MCF 10A (cell line): ENCODE results near the gene ANO8. TPM values are rescaled to one million over a fixed set of nuclear protein-coding genes. Genes with fewer than 3 reads are reported as not detected.
A peak's percentile ranks its signal among the peaks of the same experiment; 100 is the strongest.

Experiments
- BruUV-seq: library from RNA; stranded (reverse); fragments of 400-500 nt; replicated peaks from 2 replicates; lab custom pipeline; 2021; lab: Mats Ljungman, UMichigan
- CTCF ChIA-PET: fragments of 300-600 bp; sonication (Branson Sonifier 250); formaldehyde crosslinking; extraction: SDS; loops from one replicate; lab custom pipeline; 2021; ENCODE audit warnings: antibody characterized with exemption, inconsistent platforms; lab: Yijun Ruan, JAX
- POLR2A ChIA-PET: fragments of 300-600, 350-650 bp; sonication (Branson Sonifier 250); formaldehyde crosslinking; extraction: SDS; loops from one replicate; lab custom pipeline; 2020; ENCODE audit warnings: antibody characterized with exemption, inconsistent platforms; lab: Yijun Ruan, JAX
- DNase-seq: peaks from one replicate; pipeline ENCODE4 v3.0.0-alpha.2; 2018; ENCODE audit not compliant: unreplicated experiment
- H3K27ac Mint-ChIP-seq: one replicate; pipeline ENCODE4 v1.8.0; 2022; ENCODE audit warnings: mild to moderate bottlenecking, low read depth, mixed read lengths; ENCODE audit not compliant: unreplicated experiment
- H3K27me3 Mint-ChIP-seq: one replicate; pipeline ENCODE4 v1.8.0; 2022; ENCODE audit warnings: mixed read lengths; ENCODE audit not compliant: insufficient read depth, unreplicated experiment
- H3K36me3 Mint-ChIP-seq: one replicate; pipeline ENCODE4 v1.8.0; 2022; ENCODE audit warnings: mild to moderate bottlenecking, moderate library complexity, mixed read lengths; ENCODE audit not compliant: insufficient read depth, unreplicated experiment
- H3K4me1 Mint-ChIP-seq: one replicate; pipeline ENCODE4 v1.8.0; 2022; ENCODE audit warnings: mixed read lengths; ENCODE audit not compliant: insufficient read depth, unreplicated experiment
- H3K4me3 Mint-ChIP-seq: one replicate; pipeline ENCODE4 v1.8.0; 2022; ENCODE audit warnings: mild to moderate bottlenecking, moderate library complexity, mixed read lengths; ENCODE audit not compliant: unreplicated experiment
- H3K9me3 Mint-ChIP-seq: one replicate; pipeline ENCODE4 v1.8.0; 2022; ENCODE audit warnings: mixed read lengths; ENCODE audit not compliant: unreplicated experiment
- intact Hi-C: fragments of 100-400 bp; cut with micrococcal nuclease; formaldehyde crosslinking; loops from 2 replicates; pipeline ENCODE4 v1.14.1; 2022
- total RNA-seq: library from RNA; stranded (reverse); gene quantifications from 2 replicates; pipeline ENCODE4 v1.2.3, GENCODE V29; 2022
- TF ChIP-seq, protein P1 (sequence below): fragments of 200-600 bp; IDR thresholded peaks from one replicate; pipeline ENCODE4 v1.8.0; 2022; ENCODE audit warnings: antibody characterized with exemption, mild to moderate bottlenecking; ENCODE audit not compliant: unreplicated experiment

ANO8 gene
- total RNA-seq, 1 experiment from 2014 or later, result 13.0 TPM

- no TSS peak for BruUV-seq
- Mint-ChIP-seq H3K36me3 (peaks cover 22% of the 10 kb centered on the region), H3K4me3 (no peak overlapping the region), H3K27ac (no peak overlapping the region), H3K27me3 (no peaks in the 10 kb centered on the region), H3K4me1 (peaks cover 6% of the 10 kb centered on the region), H3K9me3 (no peaks in the 10 kb centered on the region)
- intact Hi-C loops, result no loop called here
- DNase-seq, result no peak
- POLR2A ChIA-PET, result interaction anchor here (0.7 kb wide), 1 partner anchor 510 kb away, joined by 3 read pairs; no protein-coding TSS in a partner anchor
- TF ChIP-seq, protein P1, sequence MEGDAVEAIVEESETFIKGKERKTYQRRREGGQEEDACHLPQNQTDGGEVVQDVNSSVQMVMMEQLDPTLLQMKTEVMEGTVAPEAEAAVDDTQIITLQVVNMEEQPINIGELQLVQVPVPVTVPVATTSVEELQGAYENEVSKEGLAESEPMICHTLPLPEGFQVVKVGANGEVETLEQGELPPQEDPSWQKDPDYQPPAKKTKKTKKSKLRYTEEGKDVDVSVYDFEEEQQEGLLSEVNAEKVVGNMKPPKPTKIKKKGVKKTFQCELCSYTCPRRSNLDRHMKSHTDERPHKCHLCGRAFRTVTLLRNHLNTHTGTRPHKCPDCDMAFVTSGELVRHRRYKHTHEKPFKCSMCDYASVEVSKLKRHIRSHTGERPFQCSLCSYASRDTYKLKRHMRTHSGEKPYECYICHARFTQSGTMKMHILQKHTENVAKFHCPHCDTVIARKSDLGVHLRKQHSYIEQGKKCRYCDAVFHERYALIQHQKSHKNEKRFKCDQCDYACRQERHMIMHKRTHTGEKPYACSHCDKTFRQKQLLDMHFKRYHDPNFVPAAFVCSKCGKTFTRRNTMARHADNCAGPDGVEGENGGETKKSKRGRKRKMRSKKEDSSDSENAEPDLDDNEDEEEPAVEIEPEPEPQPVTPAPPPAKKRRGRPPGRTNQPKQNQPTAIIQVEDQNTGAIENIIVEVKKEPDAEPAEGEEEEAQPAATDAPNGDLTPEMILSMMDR, result no peak
- CTCF ChIA-PET, result interaction anchor here (1.1 to 2.4 kb wide), 2 partner anchors 45 to 47 kb away, joined by 3 to 15 read pairs; no protein-coding TSS in a partner anchor
Observed at GRCh38 chr19:17341845-17342244, 7.2 kb upstream of the ANO8 start.

GRCh38 chr19:17341386-17341785 lies 6.7 kb upstream of the ANO8 start:
- no peaks in the 10 kb centered on the region for H3K9me3 Mint-ChIP-seq
- H3K27me3 Mint-ChIP-seq, result no peaks in the 10 kb centered on the region
- TF ChIP-seq, protein P1, result no peak
- H3K4me3 Mint-ChIP-seq, result no peak overlapping the region
- intact Hi-C loops, result no loop called here
- POLR2A ChIA-PET, result no interaction called here
- BruUV-seq, result no TSS peak
- DNase-seq, result no peak
- CTCF ChIA-PET, result interaction anchor here (2.4 kb wide), 1 partner anchor 45 kb away, joined by 15 read pairs; no protein-coding TSS in a partner anchor
- peaks cover 6% of the 10 kb centered on the region for H3K4me1 Mint-ChIP-seq
- H3K27ac Mint-ChIP-seq, result no peak overlapping the region
- peaks cover 26% of the 10 kb centered on the region for H3K36me3 Mint-ChIP-seq

DNA sequence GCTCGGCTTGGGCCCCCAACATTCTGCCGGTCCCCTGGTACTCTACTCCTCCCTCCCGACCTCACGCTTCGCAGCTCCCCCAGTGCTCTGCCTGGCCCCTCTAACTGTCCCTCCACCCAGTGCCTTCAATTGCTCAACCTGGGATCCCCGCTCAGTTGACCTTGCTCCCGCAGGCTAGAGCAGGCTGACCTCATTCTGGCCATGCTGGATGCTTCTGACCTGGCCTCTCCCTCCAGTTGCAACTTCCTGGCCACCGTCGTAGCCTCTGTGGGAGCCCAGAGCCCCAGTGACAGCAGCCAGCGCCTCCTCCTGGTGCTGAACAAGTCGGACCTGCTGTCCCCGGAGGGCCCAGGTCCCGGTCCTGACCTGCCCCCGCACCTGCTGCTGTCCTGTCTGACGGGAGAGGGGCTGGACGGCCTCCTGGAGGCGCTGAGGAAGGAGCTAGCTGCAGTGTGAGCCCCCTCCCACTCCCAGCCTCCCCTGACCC lies 6.3 kb upstream of the ANO8 start:
- ChIA-PET CTCF (interaction anchor here (2.4 kb wide), 1 partner anchor 46 kb away, joined by 15 read pairs; no protein-coding TSS in a partner anchor), POLR2A (no interaction called here)
- no peaks in the 10 kb centered on the region for H3K27me3 Mint-ChIP-seq
- peak overlapping the region; percentile 54 for H3K27ac Mint-ChIP-seq
- DNase-seq, result no peak
- intact Hi-C loops, result no loop called here
- peaks cover 26% of the 10 kb centered on the region for H3K36me3 Mint-ChIP-seq
- H3K4me3 Mint-ChIP-seq, result no peak overlapping the region
- no peaks in the 10 kb centered on the region for H3K9me3 Mint-ChIP-seq
- TF ChIP-seq, protein P1, result no peak
- H3K4me1 Mint-ChIP-seq, result peaks cover 1% of the 10 kb centered on the region
- no TSS peak for BruUV-seq

GRCh38 chr19:17340302-17340870 lies 5.7 kb upstream of the ANO8 start:
- DNase-seq, result peak; percentile 56
- Mint-ChIP-seq H3K4me3 (no peak overlapping the region), H3K27ac (peak overlapping the region; percentile 54), H3K9me3 (no peaks in the 10 kb centered on the region), H3K27me3 (no peaks in the 10 kb centered on the region), H3K36me3 (peaks cover 26% of the 10 kb centered on the region), H3K4me1 (no peaks in the 10 kb centered on the region)
- CTCF ChIA-PET, result interaction anchor here (0.9 kb wide), 1 partner anchor 45 kb away, joined by 3 read pairs; no protein-coding TSS in a partner anchor
- TF ChIP-seq, protein P1, result no peak
- no TSS peak for BruUV-seq
- intact Hi-C loops, result no loop called here
- POLR2A ChIA-PET, result no interaction called here
